Measurements from ENCODE around the gene VKORC1. TPM values are rescaled to one million over a fixed set of nuclear protein-coding genes. Genes with fewer than 3 reads are reported as not detected.
A peak's percentile ranks its signal among the peaks of the same experiment; 100 is the strongest.

Gene VKORC1
- total and polyA plus RNA-seq, 8 donors = 62.0 to 102 (median 64.8) TPM

GRCh38 chr16:31072540-31073141, 22.0 kb downstream of the VKORC1 start:
- H3K36me3 ChIP-seq = peaks cover 0 to 17% of the 10 kb centered on the region in 2 donors
- H3K27ac ChIP-seq = peak overlapping the region; percentile 93 to 96
- H3K4me1 ChIP-seq = peaks cover 16 to 29% of the 10 kb centered on the region in 2 donors
- no peak for TF ChIP-seq CTCF (IDR thresholded peaks at IDR 0.05)
- peak overlapping the region; percentile 72 to 84 for H3K4me3 ChIP-seq
- no peak for ATAC-seq
- DNase-seq = peak in 2 of 4 donors; percentile 13 to 42
- H3K9me3 ChIP-seq = no peaks in the 10 kb centered on the region
- no peaks in the 10 kb centered on the region for H3K27me3 ChIP-seq
- intact Hi-C loops (cut with DNase I) = loop anchor here (10.0 kb wide), 2 partner anchors 68 to 82 kb away; partner anchors contain the start of gene PRSS36 (in 1 of the 2)

GRCh38 chr16:31071861-31072260, 22.7 kb downstream of the VKORC1 start:
- H3K27me3 ChIP-seq = no peaks in the 10 kb centered on the region
- peak overlapping the region in 1 of 2 donors; percentile 84 for H3K4me3 ChIP-seq
- H3K4me1 ChIP-seq = peaks cover 16 to 29% of the 10 kb centered on the region in 2 donors
- DNase-seq (peak in 1 of 4 donors; percentile 21), ATAC-seq (no peak)
- no peak for TF ChIP-seq CTCF (IDR thresholded peaks at IDR 0.05)
- peak overlapping the region in 1 of 2 donors; percentile 93 for H3K27ac ChIP-seq
- peaks cover 0 to 9% of the 10 kb centered on the region in 2 donors for H3K36me3 ChIP-seq
- H3K9me3 ChIP-seq = no peaks in the 10 kb centered on the region
- intact Hi-C loops (cut with DNase I) = loop anchor here (10.0 kb wide), 2 partner anchors 67 to 83 kb away; partner anchors contain the start of gene PRSS36 (in 1 of the 2)

GRCh38 chr16:31067342-31067741, 27.3 kb downstream of the VKORC1 start:
- Histone ChIP-seq H3K4me1 (peaks cover 11 to 29% of the 10 kb centered on the region in 2 donors), H3K4me3 (no peak overlapping the region), H3K27ac (no peak overlapping the region), H3K27me3 (no peaks in the 10 kb centered on the region), H3K9me3 (no peaks in the 10 kb centered on the region), H3K36me3 (peaks cover 0 to 20% of the 10 kb centered on the region in 2 donors)
- no peak for DNase-seq
- intact Hi-C loops (cut with DNase I) = no loop called here
- TF ChIP-seq CTCF (IDR thresholded peaks at IDR 0.05) = no peak
- ATAC-seq = no peak

- Histone ChIP-seq H3K4me3 (no peak overlapping the region), H3K27me3 (no peaks in the 10 kb centered on the region), H3K27ac (peak overlapping the region; percentile 46 to 65), H3K4me1 (peaks cover 4 to 19% of the 10 kb centered on the region in 2 donors), H3K36me3 (peaks cover 0 to 44% of the 10 kb centered on the region in 2 donors), H3K9me3 (no peaks in the 10 kb centered on the region)
- ATAC-seq (peak; percentile 82), DNase-seq (no peak)
- no peak for TF ChIP-seq CTCF (IDR thresholded peaks at IDR 0.05)
- intact Hi-C loops (cut with DNase I) = no loop called here
Measured at GRCh38 chr16:31064882-31065461, 29.6 kb downstream of the VKORC1 start.

GRCh38 chr16:31063843-31064611, 30.6 kb downstream of the VKORC1 start:
- intact Hi-C loops (cut with DNase I) = no loop called here
- no peak overlapping the region for H3K4me3 ChIP-seq
- no peaks in the 10 kb centered on the region for H3K9me3 ChIP-seq
- DNase-seq (no peak), ATAC-seq (no peak)
- TF ChIP-seq CTCF (IDR thresholded peaks at IDR 0.05) = no peak
- peaks cover 0 to 52% of the 10 kb centered on the region in 2 donors for H3K36me3 ChIP-seq
- peak overlapping the region; percentile 46 to 65 for H3K27ac ChIP-seq
- H3K4me1 ChIP-seq = peaks cover 4 to 19% of the 10 kb centered on the region in 2 donors
- no peaks in the 10 kb centered on the region for H3K27me3 ChIP-seq
